ENCODE data around the gene RBM48.

The RBM48 gene

GRCh38 chr7:92546856-92547497 lies 18.4 kb downstream of the RBM48 start:
- DNase-seq = no peak

- no peak for DNase-seq
Measured at GRCh38 chr7:92547579-92547978, 19.0 kb downstream of the RBM48 start.

GRCh38 chr7:92550194-92550593 lies 21.6 kb downstream of the RBM48 start:
- DNase-seq = no peak

- DNase-seq = no peak
Measured at GRCh38 chr7:92557249-92557648, 28.7 kb downstream of the RBM48 start.

- DNase-seq = no peak
Measured at GRCh38 chr7:92557808-92558362, 29.3 kb downstream of the RBM48 start.

GRCh38 chr7:92560602-92561001 lies 32.0 kb downstream of the RBM48 start:
- no peak for DNase-seq

GRCh38 chr7:92563345-92563744 lies 34.8 kb downstream of the RBM48 start:
- no peak for DNase-seq

GRCh38 chr7:92567460-92567859 lies 38.9 kb downstream of the RBM48 start:
- no peak for DNase-seq

- DNase-seq = no peak
Measured at GRCh38 chr7:92569137-92569536, 40.5 kb downstream of the RBM48 start.

- DNase-seq = no peak
Measured at GRCh38 chr7:92576296-92576695, 47.7 kb downstream of the RBM48 start.

GRCh38 chr7:92582948-92583347 lies 54.4 kb downstream of the RBM48 start:
- DNase-seq = no peak

- DNase-seq = no peak
Measured at GRCh38 chr7:92584953-92585352, 56.4 kb downstream of the RBM48 start.

- DNase-seq = no peak
Measured at GRCh38 chr7:92586403-92586802, 57.8 kb downstream of the RBM48 start.

- no peak for DNase-seq
Measured at GRCh38 chr7:92586841-92587240, 58.2 kb downstream of the RBM48 start.
